ENCODE measurements around the gene NAV2. TPM values are rescaled to one million over a fixed set of nuclear protein-coding genes. Genes with fewer than 3 reads are reported as not detected.

The NAV2 gene
- total RNA-seq, 1 experiment from 2014 or later: 8.8 TPM

- peak; percentile 85 for DNase-seq (ENCODE audit: low spot score)
Observed at GRCh38 chr11:19714387-19715363, 2.0 kb downstream of the NAV2 start.

- peak; percentile 95 for DNase-seq (ENCODE audit: low spot score)
Observed at GRCh38 chr11:19715373-19715772, 2.7 kb downstream of the NAV2 start.

GRCh38 chr11:19718051-19718450 lies 5.4 kb downstream of the NAV2 start:
- DNase-seq (ENCODE audit: low spot score): no peak

- DNase-seq (ENCODE audit: low spot score): no peak
Observed at GRCh38 chr11:19718951-19719350, 6.3 kb downstream of the NAV2 start.

- DNase-seq (ENCODE audit: low spot score): no peak
Observed at GRCh38 chr11:19719960-19720359, 7.3 kb downstream of the NAV2 start.

GRCh38 chr11:19721176-19721575 lies 8.5 kb downstream of the NAV2 start:
- DNase-seq (ENCODE audit: low spot score): no peak

GRCh38 chr11:19722702-19723101 lies 10.1 kb downstream of the NAV2 start:
- no peak for DNase-seq (ENCODE audit: low spot score)

GRCh38 chr11:19723572-19724342 lies 11.1 kb downstream of the NAV2 start:
- peak; percentile 70 for DNase-seq (ENCODE audit: low spot score)

GRCh38 chr11:19724765-19725164 lies 12.1 kb downstream of the NAV2 start:
- DNase-seq (ENCODE audit: low spot score): no peak

GRCh38 chr11:19725379-19726079 lies 12.9 kb downstream of the NAV2 start:
- no peak for DNase-seq (ENCODE audit: low spot score)

- no peak for DNase-seq (ENCODE audit: low spot score)
Observed at GRCh38 chr11:19727246-19727645, 14.6 kb downstream of the NAV2 start.

- DNase-seq (ENCODE audit: low spot score): no peak
Observed at GRCh38 chr11:19728436-19728835, 15.8 kb downstream of the NAV2 start.

- DNase-seq (ENCODE audit: low spot score): no peak
Observed at GRCh38 chr11:19729141-19729540, 16.5 kb downstream of the NAV2 start.

- DNase-seq (ENCODE audit: low spot score): no peak
Observed at GRCh38 chr11:19730373-19730772, 17.7 kb downstream of the NAV2 start.

GRCh38 chr11:19734171-19734570 lies 21.5 kb downstream of the NAV2 start:
- DNase-seq (ENCODE audit: low spot score): no peak

GRCh38 chr11:19735157-19735908 lies 22.7 kb downstream of the NAV2 start:
- no peak for DNase-seq (ENCODE audit: low spot score)

- DNase-seq (ENCODE audit: low spot score): no peak
Observed at GRCh38 chr11:19735909-19736498, 23.4 kb downstream of the NAV2 start.

GRCh38 chr11:19736831-19737230 lies 24.2 kb downstream of the NAV2 start:
- DNase-seq (ENCODE audit: low spot score): no peak

- no peak for DNase-seq (ENCODE audit: low spot score)
Observed at GRCh38 chr11:19737575-19737974, 24.9 kb downstream of the NAV2 start.

- DNase-seq (ENCODE audit: low spot score): no peak
Observed at GRCh38 chr11:19738124-19738523, 25.5 kb downstream of the NAV2 start.

GRCh38 chr11:19739872-19740271 lies 27.2 kb downstream of the NAV2 start:
- no peak for DNase-seq (ENCODE audit: low spot score)

Measured in A172 (cell line).